PC-9 (cell line): ENCODE results near the gene EIF4EBP3. TPM values are rescaled to one million over a fixed set of nuclear protein-coding genes. Genes with fewer than 3 reads are reported as not detected.

Experiments used
- BruUV-seq: library from RNA; stranded (reverse); fragments of 400-500 nt; replicated peaks from 2 replicates; lab custom pipeline; 2021; lab: Mats Ljungman, UMichigan
- CTCF ChIA-PET: fragments of 300-600 bp; sonication (Branson Sonifier 250); formaldehyde crosslinking; loops from one replicate; lab custom pipeline; 2022; ENCODE audit warnings: antibody characterized with exemption; lab: Charles Lee
- POLR2A ChIA-PET: fragments of 300-600 bp; sonication (Branson Sonifier 250); formaldehyde crosslinking; loops from one replicate; lab custom pipeline; 2022; ENCODE audit warnings: antibody characterized with exemption; ENCODE audit not compliant: unreplicated experiment; lab: Charles Lee
- DNase-seq, 2 experiments: peaks; one replicate each; pipeline versions ENCODE4 v3.0.0 to v3.0.0-alpha.2; 2015 to 2022; ENCODE audit warnings: mixed read lengths in 1 of 2
- H2AFZ ChIP-seq: fragments of 200-600 bp; sonication (generic); 2 replicates; pipeline ENCODE4 v1.8.1; 2017; ENCODE audit warnings: antibody characterized with exemption
- H3F3A ChIP-seq: fragments of 200-600 bp; sonication (generic); 2 replicates; pipeline ENCODE4 v1.8.1; 2017; ENCODE audit warnings: antibody characterized with exemption, mild to moderate bottlenecking, low read depth; ENCODE audit not compliant: insufficient read depth
- H3K27ac ChIP-seq: fragments of 200-600 bp; sonication (generic); 2 replicates; pipeline ENCODE4 v1.6.1; 2016; ENCODE audit warnings: mixed run types
- H3K27me3 ChIP-seq: fragments of 200-600 bp; sonication (generic); 2 replicates; pipeline ENCODE4 v1.6.1; 2016; ENCODE audit warnings: low read depth, mixed run types; ENCODE audit not compliant: insufficient read depth
- H3K36me3 ChIP-seq: fragments of 200-600 bp; sonication (generic); 2 replicates; pipeline ENCODE4 v1.6.1; 2016; ENCODE audit warnings: low read depth, mixed run types
- H3K4me1 ChIP-seq: fragments of 200-600 bp; sonication (generic); replicated peaks from 2 replicates; pipeline ENCODE4 v1.6.1; 2016; ENCODE audit warnings: mixed run types; ENCODE audit not compliant: insufficient read depth
- H3K4me2 ChIP-seq: fragments of 200-600 bp; sonication (generic); 2 replicates; pipeline ENCODE4 v1.6.1; 2017; ENCODE audit warnings: mixed run types
- H3K4me3 ChIP-seq: fragments of 200-600 bp; sonication (generic); 2 replicates; pipeline ENCODE4 v1.6.1; 2016; ENCODE audit warnings: mixed run types
- H3K79me2 ChIP-seq: fragments of 200-600 bp; sonication (generic); 2 replicates; pipeline ENCODE4 v1.6.1; 2017; ENCODE audit warnings: low read depth, mixed run types
- H3K9me2 ChIP-seq: fragments of 200-600 bp; sonication (generic); 2 replicates; pipeline ENCODE4 v1.8.1; 2017; ENCODE audit warnings: mild to moderate bottlenecking; ENCODE audit not compliant: insufficient read depth
- H3K9me3 ChIP-seq: fragments of 200-600 bp; sonication (generic); 2 replicates; pipeline ENCODE4 v1.8.1; 2016; ENCODE audit warnings: low read depth; ENCODE audit not compliant: insufficient read depth
- H4K20me1 ChIP-seq: fragments of 200-600 bp; sonication (generic); 2 replicates; pipeline ENCODE4 v1.8.1; 2017; ENCODE audit not compliant: insufficient read depth
- EZH2 ChIP-seq: fragments of 200-600 bp; sonication (generic); IDR thresholded peaks from 2 replicates; pipeline ENCODE4 v1.8.0; 2017; ENCODE audit warnings: antibody characterized with exemption, low read depth
- intact Hi-C: fragments of 100-400 bp; cut with micrococcal nuclease; formaldehyde crosslinking; loops from one replicate; pipeline ENCODE4 v1.10.0; 2022; ENCODE audit not compliant: unreplicated experiment
- total RNA-seq: library from RNA; stranded (reverse); gene quantifications from 2 replicates; pipeline ENCODE4 v1.2.3, GENCODE V29; 2021
- TF ChIP-seq, protein P1 (sequence below): fragments of 200-600 bp; sonication (generic); conservative IDR thresholded peaks from 2 replicates; pipeline ENCODE4 v1.6.1; 2017; ENCODE audit warnings: mixed run types, antibody characterized with exemption, mild to moderate bottlenecking, moderate library complexity

The EIF4EBP3 gene
- total RNA-seq, 1 experiment from 2014 or later, result 5.6 TPM

- Histone ChIP-seq H3K27me3 (no peaks in the 10 kb centered on the region), H3K79me2 (peaks cover 21% of the 10 kb centered on the region), H3K9me3 (no peaks in the 10 kb centered on the region), H3K4me3 (no peak overlapping the region), H3K4me1 (peaks cover 16% of the 10 kb centered on the region), H4K20me1 (no peaks in the 10 kb centered on the region), H3F3A (no peaks in the 10 kb centered on the region), H3K36me3 (no peaks in the 10 kb centered on the region), H3K27ac (no peak overlapping the region), H3K9me2 (no peaks in the 10 kb centered on the region), H3K4me2 (no peak overlapping the region), H2AFZ (no peak overlapping the region)
- TF ChIP-seq EZH2, result no peak
- TF ChIP-seq, protein P1, sequence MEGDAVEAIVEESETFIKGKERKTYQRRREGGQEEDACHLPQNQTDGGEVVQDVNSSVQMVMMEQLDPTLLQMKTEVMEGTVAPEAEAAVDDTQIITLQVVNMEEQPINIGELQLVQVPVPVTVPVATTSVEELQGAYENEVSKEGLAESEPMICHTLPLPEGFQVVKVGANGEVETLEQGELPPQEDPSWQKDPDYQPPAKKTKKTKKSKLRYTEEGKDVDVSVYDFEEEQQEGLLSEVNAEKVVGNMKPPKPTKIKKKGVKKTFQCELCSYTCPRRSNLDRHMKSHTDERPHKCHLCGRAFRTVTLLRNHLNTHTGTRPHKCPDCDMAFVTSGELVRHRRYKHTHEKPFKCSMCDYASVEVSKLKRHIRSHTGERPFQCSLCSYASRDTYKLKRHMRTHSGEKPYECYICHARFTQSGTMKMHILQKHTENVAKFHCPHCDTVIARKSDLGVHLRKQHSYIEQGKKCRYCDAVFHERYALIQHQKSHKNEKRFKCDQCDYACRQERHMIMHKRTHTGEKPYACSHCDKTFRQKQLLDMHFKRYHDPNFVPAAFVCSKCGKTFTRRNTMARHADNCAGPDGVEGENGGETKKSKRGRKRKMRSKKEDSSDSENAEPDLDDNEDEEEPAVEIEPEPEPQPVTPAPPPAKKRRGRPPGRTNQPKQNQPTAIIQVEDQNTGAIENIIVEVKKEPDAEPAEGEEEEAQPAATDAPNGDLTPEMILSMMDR, result no peak
- ChIA-PET POLR2A (interaction anchor here (0.5 kb wide), 1 partner anchor 129 kb away, joined by 3 read pairs; no protein-coding TSS in a partner anchor), CTCF (no interaction called here)
- intact Hi-C loops, result no loop called here
- DNase-seq, result no peak
- BruUV-seq, result no TSS peak
These were observed 21.7 kb downstream of the EIF4EBP3 start for GRCh38 chr5:140569197-140569596.

GRCh38 chr5:140570058-140570457, 22.6 kb downstream of the EIF4EBP3 start:
- intact Hi-C loops, result no loop called here
- Histone ChIP-seq H3K9me2 (no peaks in the 10 kb centered on the region), H3K27me3 (no peaks in the 10 kb centered on the region), H4K20me1 (no peaks in the 10 kb centered on the region), H3K79me2 (peaks cover 19% of the 10 kb centered on the region), H3K36me3 (no peaks in the 10 kb centered on the region), H3K4me1 (peaks cover 21% of the 10 kb centered on the region), H3K4me2 (no peak overlapping the region), H3K9me3 (no peaks in the 10 kb centered on the region), H3F3A (no peaks in the 10 kb centered on the region), H3K27ac (no peak overlapping the region), H3K4me3 (no peak overlapping the region), H2AFZ (no peak overlapping the region)
- TF ChIP-seq, protein P1, result no peak
- TF ChIP-seq EZH2, result no peak
- BruUV-seq, result no TSS peak
- CTCF ChIA-PET, result interaction anchor here (0.6 kb wide), 1 partner anchor 26 kb away, joined by 3 read pairs; no protein-coding TSS in a partner anchor
- DNase-seq, result no peak
- POLR2A ChIA-PET, result interaction anchor here (0.6 kb wide), 1 partner anchor 235 kb away, joined by 11 read pairs; no protein-coding TSS in a partner anchor

GRCh38 chr5:140570488-140570887, 23.0 kb downstream of the EIF4EBP3 start:
- Histone ChIP-seq H2AFZ (no peak overlapping the region), H3K4me3 (no peak overlapping the region), H3K9me2 (no peaks in the 10 kb centered on the region), H3K27me3 (no peaks in the 10 kb centered on the region), H3K36me3 (no peaks in the 10 kb centered on the region), H3K4me1 (peaks cover 18% of the 10 kb centered on the region), H3K4me2 (no peak overlapping the region), H3K27ac (no peak overlapping the region), H3F3A (no peaks in the 10 kb centered on the region), H3K79me2 (peaks cover 15% of the 10 kb centered on the region), H4K20me1 (no peaks in the 10 kb centered on the region), H3K9me3 (no peaks in the 10 kb centered on the region)
- POLR2A ChIA-PET, result interaction anchor here (0.7 kb wide), 1 partner anchor 19 kb away, joined by 6 read pairs; no protein-coding TSS in a partner anchor
- DNase-seq, result no peak
- TF ChIP-seq, protein P1, result no peak
- TF ChIP-seq EZH2, result no peak
- CTCF ChIA-PET, result interaction anchor here (0.6 kb wide), 1 partner anchor 25 kb away, joined by 3 read pairs; no protein-coding TSS in a partner anchor
- intact Hi-C loops, result no loop called here
- no TSS peak for BruUV-seq
